HEK293T (cell line): Measurements from ENCODE around the gene SPIN1.

Experiments used
- CTCF ChIA-PET: fragments of 350-600 bp; formaldehyde crosslinking; extraction: SDS; loops from one replicate; lab custom pipeline; 2021; ENCODE audit warnings: antibody characterized with exemption, inconsistent platforms; lab: Yijun Ruan, JAX
- POLR2A ChIA-PET: fragments of 350-600 bp; formaldehyde crosslinking; extraction: SDS; loops from one replicate; lab custom pipeline; 2020; ENCODE audit warnings: antibody characterized with exemption, inconsistent platforms; lab: Yijun Ruan, JAX
- DNase-seq: peaks from one replicate; pipeline ENCODE4 v3.0.0; 2012; ENCODE audit warnings: mixed read lengths; ENCODE audit errors: extremely low spot score
- ARNT ChIP-seq: fragments of 450-650 bp; IDR thresholded peaks from 2 replicates; pipeline ENCODE4 v1.6.1; 2017; ENCODE audit warnings: mild to moderate bottlenecking
- BHLHE40 ChIP-seq: fragments of 450-650 bp; IDR thresholded peaks from 2 replicates; pipeline ENCODE4 v1.6.1; 2016; ENCODE audit warnings: mild to moderate bottlenecking, moderate library complexity, borderline replicate concordance
- CTBP1 ChIP-seq: fragments of 450-650 bp; IDR thresholded peaks from 2 replicates; pipeline ENCODE4 v1.6.1; 2016; ENCODE audit warnings: borderline replicate concordance
- ELF4 ChIP-seq: fragments of 450-650 bp; IDR thresholded peaks from 2 replicates; pipeline ENCODE4 v1.6.1; 2017; ENCODE audit warnings: antibody characterized with exemption
- FOXA1 ChIP-seq: fragments of 450-650 bp; IDR thresholded peaks from 2 replicates; pipeline ENCODE4 v1.6.1; 2016; ENCODE audit warnings: mild to moderate bottlenecking
- FOXK2 ChIP-seq: fragments of 450-650 bp; IDR thresholded peaks from 2 replicates; pipeline ENCODE4 v1.6.1; 2016; ENCODE audit warnings: mild to moderate bottlenecking
- FOXM1 ChIP-seq: fragments of 450-650 bp; IDR thresholded peaks from 2 replicates; pipeline ENCODE4 v1.6.1; 2017; ENCODE audit warnings: mild to moderate bottlenecking, borderline replicate concordance
- HDGF ChIP-seq: fragments of 450-650 bp; IDR thresholded peaks from 2 replicates; pipeline ENCODE4 v1.6.1; 2017; ENCODE audit warnings: antibody characterized with exemption, borderline replicate concordance
- L3MBTL2 ChIP-seq: fragments of 450-650 bp; conservative IDR thresholded peaks from 2 replicates; pipeline ENCODE4 v1.6.1; 2016; ENCODE audit warnings: mild to moderate bottlenecking
- LEF1 ChIP-seq: fragments of 450-650 bp; IDR thresholded peaks from 2 replicates; pipeline ENCODE4 v1.6.1; 2017; ENCODE audit warnings: mild to moderate bottlenecking, borderline replicate concordance
- NFRKB ChIP-seq: fragments of 450-650 bp; IDR thresholded peaks from 2 replicates; pipeline ENCODE4 v1.6.1; 2016; ENCODE audit warnings: mild to moderate bottlenecking, moderate library complexity
- PKNOX1 ChIP-seq: fragments of 450-650 bp; IDR thresholded peaks from 2 replicates; pipeline ENCODE4 v1.6.1; 2016
- SP1 ChIP-seq: fragments of 450-650 bp; IDR thresholded peaks from 2 replicates; pipeline ENCODE4 v1.6.1; 2017
- SUZ12 ChIP-seq: fragments of 450-650 bp; IDR thresholded peaks from 2 replicates; pipeline ENCODE4 v1.6.1; 2016; ENCODE audit warnings: mild to moderate bottlenecking
- TARDBP ChIP-seq: fragments of 450-650 bp; IDR thresholded peaks from 2 replicates; pipeline ENCODE4 v1.6.1; 2016
- ZNF384 ChIP-seq: fragments of 450-650 bp; IDR thresholded peaks from 2 replicates; pipeline ENCODE4 v1.6.1; 2016

Gene SPIN1

DNA sequence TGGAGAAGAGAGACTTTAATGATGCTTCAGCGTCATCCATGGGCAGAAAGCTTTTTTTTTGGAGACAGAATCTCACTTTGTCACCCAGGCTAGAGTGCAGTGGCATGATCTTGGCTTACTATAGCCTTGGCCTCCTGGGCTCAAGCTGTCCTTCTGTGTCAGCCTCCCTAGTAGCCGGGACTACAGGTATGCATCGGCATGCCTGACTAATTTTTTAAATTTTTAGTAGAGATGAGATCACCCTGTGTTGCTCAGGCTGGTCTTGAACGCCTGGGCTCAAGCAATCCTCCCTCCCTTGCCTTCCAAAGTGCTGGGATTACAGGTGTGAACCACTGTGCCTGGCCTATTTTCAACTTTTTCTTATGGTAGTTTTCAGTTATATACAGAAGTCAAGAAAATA is 23.2 kb downstream of the SPIN1 start:
- TF ChIP-seq FOXA1, result no peak
- DNase-seq, result no peak
- ChIA-PET CTCF (no interaction called here), POLR2A (no interaction called here)

DNA sequence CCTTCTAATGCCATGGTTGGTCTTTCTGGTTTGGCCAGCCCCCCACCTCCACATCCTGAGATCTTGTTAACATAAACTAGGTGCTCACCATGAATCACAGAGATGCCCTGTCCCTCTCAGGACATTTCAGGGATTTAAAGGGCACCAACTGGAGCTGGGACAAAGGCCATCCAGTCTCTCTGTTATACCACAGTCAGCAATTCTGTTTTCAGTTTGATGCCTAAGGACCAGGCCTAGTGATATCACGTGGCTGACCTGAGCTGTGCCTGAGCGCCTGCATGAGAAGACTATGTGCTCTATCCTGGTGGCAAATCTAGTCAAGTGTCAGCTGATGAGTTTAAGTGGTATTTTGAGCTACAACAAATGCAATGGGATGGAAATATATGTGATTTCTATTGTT is 26.1 kb downstream of the SPIN1 start:
- ChIA-PET CTCF (no interaction called here), POLR2A (no interaction called here)
- no peak for DNase-seq
- TF ChIP-seq BHLHE40, result no peak
- TF ChIP-seq FOXM1, result no peak
- TF ChIP-seq NFRKB, result no peak
- no peak for TF ChIP-seq L3MBTL2
- TF ChIP-seq FOXA1, result no peak
- TF ChIP-seq HDGF, result no peak
- TF ChIP-seq FOXK2, result no peak
- no peak for TF ChIP-seq TARDBP
- TF ChIP-seq CTBP1, result no peak

- no peak for TF ChIP-seq HDGF
- no peak for TF ChIP-seq ELF4
- TF ChIP-seq FOXK2, result no peak
- no peak for TF ChIP-seq TARDBP
- no peak for TF ChIP-seq FOXA1
- no peak for TF ChIP-seq L3MBTL2
- no peak for TF ChIP-seq SUZ12
- no peak for TF ChIP-seq SP1
- TF ChIP-seq CTBP1, result no peak
- TF ChIP-seq NFRKB, result no peak
- no peak for TF ChIP-seq BHLHE40
- TF ChIP-seq FOXM1, result no peak
- no peak for TF ChIP-seq LEF1
- no peak for TF ChIP-seq ZNF384
- POLR2A ChIA-PET, result no interaction called here
- CTCF ChIA-PET, result no interaction called here
- no peak for DNase-seq
Observed at GRCh38 chr9:88418025-88418424, 29.8 kb downstream of the SPIN1 start.

DNA sequence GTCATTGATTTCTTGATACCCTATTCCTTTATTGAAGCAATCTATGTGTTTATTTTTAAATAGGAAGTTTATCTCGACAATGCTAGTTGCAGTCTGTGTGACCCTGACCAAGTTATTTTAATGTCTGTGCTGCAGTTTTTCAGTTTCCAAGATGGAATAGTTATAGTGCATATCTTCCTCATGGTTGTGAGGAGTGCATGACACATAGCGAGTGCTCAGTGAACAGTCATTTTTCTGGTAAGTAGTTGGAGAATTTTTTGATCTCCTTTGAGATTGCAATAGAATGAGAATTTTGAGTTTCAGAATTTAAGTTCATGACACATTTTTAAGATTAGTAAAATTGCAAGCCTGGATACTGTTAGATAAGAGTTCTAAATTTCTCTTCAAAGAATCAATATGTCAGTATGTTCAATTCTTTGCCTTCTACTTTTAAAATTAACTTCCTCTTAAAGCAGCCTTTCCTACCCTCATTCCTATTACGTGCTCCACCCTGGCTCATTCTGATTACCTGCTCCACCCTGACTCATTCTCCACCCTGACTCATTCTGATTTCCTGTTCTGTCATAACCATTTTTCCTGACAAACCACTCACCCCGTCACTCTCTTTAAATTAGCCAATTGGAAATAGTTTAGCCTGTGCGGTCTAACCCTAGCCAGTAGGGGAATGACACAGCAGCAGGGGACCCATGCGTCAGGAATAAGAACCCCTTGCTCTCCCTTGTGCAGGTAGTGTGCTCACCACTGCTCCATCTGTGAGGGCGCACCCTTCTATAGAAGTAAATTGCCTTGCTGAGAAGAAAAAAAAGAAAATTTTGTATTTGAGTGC is 30.7 kb downstream of the SPIN1 start:
- ChIA-PET POLR2A (no interaction called here), CTCF (no interaction called here)
- no peak for DNase-seq
- TF ChIP-seq HDGF (no peak), ARNT (no peak), TARDBP (no peak), FOXM1 (no peak), CTBP1 (no peak)

DNA sequence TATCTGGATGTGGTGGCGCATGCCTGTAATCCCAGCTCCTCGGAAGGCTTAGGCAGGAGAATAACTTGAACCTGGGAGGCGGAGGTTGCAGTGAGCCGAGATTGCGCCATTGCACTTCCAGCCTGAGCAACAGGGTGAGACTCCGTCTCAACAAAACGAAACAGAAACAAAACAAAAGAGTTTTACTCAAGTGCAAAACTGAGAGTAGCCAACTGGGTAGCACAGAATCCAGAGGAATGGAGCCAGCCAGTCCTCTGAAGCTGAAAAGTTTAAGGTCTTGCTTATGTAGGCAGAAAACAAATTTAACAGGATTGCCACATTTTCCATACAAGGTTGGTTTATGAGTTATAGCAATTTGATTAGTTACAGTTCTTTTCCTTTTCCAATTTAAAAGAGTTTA is 32.0 kb downstream of the SPIN1 start:
- POLR2A ChIA-PET, result no interaction called here

GRCh38 chr9:88421348-88421747 is 33.1 kb downstream of the SPIN1 start:
- no peak for DNase-seq
- ChIA-PET POLR2A (no interaction called here), CTCF (no interaction called here)
- TF ChIP-seq ELF4 (no peak), SP1 (no peak), ARNT (no peak), BHLHE40 (no peak), CTBP1 (no peak), SUZ12 (no peak), LEF1 (no peak), TARDBP (no peak), FOXA1 (no peak), FOXM1 (no peak)

More for the DNA sequence above, 32.0 kb downstream of the SPIN1 start:
- TF ChIP-seq CTBP1 (no peak), SP1 (no peak), FOXK2 (no peak), ARNT (no peak), PKNOX1 (no peak), FOXA1 (no peak), L3MBTL2 (no peak), NFRKB (no peak), ELF4 (no peak), BHLHE40 (no peak), LEF1 (no peak), ZNF384 (no peak), HDGF (no peak), FOXM1 (no peak)
- DNase-seq, result no peak
- CTCF ChIA-PET, result no interaction called here

DNA sequence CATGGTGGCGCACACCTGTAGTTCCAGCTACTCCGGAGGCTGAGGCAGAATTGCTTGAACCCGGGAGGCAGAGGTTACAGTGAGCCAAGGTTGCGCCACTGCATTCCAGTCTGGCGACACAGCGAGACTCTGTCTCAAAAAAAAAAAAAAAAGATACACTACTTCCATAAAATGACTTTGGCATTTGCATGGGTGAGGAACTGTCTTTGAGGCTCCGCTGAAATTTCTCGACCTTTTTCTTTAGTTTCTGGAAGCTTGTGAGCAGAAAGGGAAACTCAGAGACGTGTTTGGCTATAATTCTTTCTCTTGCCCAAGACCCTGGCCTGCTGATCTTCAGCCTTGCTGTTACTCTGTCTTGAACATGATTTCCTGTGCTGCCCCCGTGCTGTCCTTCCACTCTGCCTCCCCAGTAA is 37.3 kb downstream of the SPIN1 start:
- DNase-seq, result no peak
- ChIA-PET POLR2A (no interaction called here), CTCF (no interaction called here)
- TF ChIP-seq L3MBTL2 (no peak), FOXM1 (no peak)

DNA sequence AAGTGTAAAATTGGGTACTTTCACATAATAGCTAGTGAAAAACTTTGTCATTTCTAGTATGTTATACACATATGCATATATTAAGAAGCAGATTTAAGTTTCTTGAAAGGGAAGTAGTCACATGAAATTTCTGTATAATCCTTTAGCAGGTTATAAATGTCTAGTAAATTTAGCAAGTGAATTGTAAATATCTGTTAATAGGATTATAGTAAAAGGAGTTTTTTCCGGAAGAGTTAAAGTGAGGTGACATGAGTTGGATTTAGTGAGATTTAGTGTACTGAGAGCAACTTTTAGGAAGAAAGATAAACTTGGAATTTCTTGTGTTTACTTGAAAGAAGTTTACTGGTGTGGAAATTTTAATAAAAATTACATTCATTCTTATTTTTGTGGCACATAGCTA is 38.4 kb downstream of the SPIN1 start:
- DNase-seq, result no peak
- POLR2A ChIA-PET, result no interaction called here
- CTCF ChIA-PET, result no interaction called here
- TF ChIP-seq SP1, result no peak
- no peak for TF ChIP-seq FOXM1
- TF ChIP-seq L3MBTL2, result no peak
- no peak for TF ChIP-seq SUZ12
- TF ChIP-seq ZNF384, result no peak
- TF ChIP-seq HDGF, result no peak
- TF ChIP-seq FOXA1, result no peak
- no peak for TF ChIP-seq ELF4
- TF ChIP-seq CTBP1, result no peak
- TF ChIP-seq NFRKB, result no peak
- no peak for TF ChIP-seq ARNT
- TF ChIP-seq FOXK2, result no peak
- no peak for TF ChIP-seq TARDBP
- TF ChIP-seq PKNOX1, result no peak
- TF ChIP-seq LEF1, result no peak
- no peak for TF ChIP-seq BHLHE40
